ENCODE measurements around the gene SORBS1. TPM values are rescaled to one million over a fixed set of nuclear protein-coding genes. Genes with fewer than 3 reads are reported as not detected.

SORBS1 gene
- total RNA-seq, 1 experiment from 2014 or later: 39.9 TPM

DNA sequence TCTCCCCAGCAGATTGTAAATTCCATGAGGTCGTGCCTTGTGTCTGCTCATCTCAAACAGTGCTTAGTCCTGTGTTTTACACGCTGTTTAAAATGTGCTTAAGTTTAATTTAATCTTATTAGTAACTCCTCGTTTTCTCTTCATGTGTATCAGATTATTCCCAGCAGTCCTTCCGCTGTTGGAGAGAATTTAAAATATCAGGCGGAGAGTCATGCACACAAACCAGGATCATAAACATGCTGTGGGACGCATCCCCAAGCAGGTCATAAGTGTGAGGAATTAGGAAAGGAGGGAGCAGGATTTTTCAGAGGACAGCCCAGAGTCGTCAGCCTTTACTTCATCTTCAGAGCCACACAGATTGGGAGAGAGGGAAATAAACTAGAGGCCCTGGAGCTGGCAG is 4.2 kb upstream of the SORBS1 start (continued):
- no peak for TF ChIP-seq HMGA2 (CRISPR knock-in tag; IDR thresholded peaks at IDR 0.05)
- TF ChIP-seq, protein P1, sequence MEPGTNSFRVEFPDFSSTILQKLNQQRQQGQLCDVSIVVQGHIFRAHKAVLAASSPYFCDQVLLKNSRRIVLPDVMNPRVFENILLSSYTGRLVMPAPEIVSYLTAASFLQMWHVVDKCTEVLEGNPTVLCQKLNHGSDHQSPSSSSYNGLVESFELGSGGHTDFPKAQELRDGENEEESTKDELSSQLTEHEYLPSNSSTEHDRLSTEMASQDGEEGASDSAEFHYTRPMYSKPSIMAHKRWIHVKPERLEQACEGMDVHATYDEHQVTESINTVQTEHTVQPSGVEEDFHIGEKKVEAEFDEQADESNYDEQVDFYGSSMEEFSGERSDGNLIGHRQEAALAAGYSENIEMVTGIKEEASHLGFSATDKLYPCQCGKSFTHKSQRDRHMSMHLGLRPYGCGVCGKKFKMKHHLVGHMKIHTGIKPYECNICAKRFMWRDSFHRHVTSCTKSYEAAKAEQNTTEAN (CRISPR knock-in tag; IDR thresholded peaks at IDR 0.05): no peak

DNA sequence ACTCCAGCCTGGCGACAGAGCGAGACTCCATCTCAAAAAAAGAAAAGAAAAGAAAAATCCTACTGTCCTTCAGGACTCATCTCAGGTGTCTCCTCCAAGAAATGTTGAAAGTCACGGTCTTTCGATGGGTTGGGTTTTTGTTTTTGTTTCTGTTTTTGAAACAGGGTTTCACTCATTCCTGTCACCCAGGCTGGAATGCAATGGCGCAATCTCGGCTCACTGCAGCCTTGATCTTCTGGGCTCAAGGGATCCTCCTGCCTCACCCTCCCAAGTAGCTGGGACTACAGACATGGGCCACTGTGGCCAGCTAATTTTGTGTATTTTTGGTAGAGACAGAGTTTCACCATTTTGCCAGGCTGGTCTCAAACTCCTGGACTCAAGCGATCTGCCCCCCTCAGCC is 3.1 kb upstream of the SORBS1 start:
- TF ChIP-seq SMAD3 (CRISPR knock-in tag; IDR thresholded peaks at IDR 0.05; ENCODE audit: borderline replicate concordance) (no peak), ESRRA (CRISPR knock-in tag; IDR thresholded peaks at IDR 0.05; ENCODE audit: borderline replicate concordance) (no peak), ETV6 (CRISPR knock-in tag; IDR thresholded peaks at IDR 0.05) (no peak), FOXP1 (CRISPR knock-in tag; IDR thresholded peaks at IDR 0.05; ENCODE audit: borderline replicate concordance) (no peak)
- TF ChIP-seq, protein P2, sequence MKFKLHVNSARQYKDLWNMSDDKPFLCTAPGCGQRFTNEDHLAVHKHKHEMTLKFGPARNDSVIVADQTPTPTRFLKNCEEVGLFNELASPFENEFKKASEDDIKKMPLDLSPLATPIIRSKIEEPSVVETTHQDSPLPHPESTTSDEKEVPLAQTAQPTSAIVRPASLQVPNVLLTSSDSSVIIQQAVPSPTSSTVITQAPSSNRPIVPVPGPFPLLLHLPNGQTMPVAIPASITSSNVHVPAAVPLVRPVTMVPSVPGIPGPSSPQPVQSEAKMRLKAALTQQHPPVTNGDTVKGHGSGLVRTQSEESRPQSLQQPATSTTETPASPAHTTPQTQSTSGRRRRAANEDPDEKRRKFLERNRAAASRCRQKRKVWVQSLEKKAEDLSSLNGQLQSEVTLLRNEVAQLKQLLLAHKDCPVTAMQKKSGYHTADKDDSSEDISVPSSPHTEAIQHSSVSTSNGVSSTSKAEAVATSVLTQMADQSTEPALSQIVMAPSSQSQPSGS (CRISPR knock-in tag; IDR thresholded peaks at IDR 0.05; ENCODE audit: borderline replicate concordance, low read depth): no peak
- H3K27me3 Mint-ChIP-seq (ENCODE audit: low read depth): peaks cover 3% of the 10 kb centered on the region
- no peaks in the 10 kb centered on the region for H3K9me3 Mint-ChIP-seq
- ChIA-PET POLR2A (no interaction called here), CTCF (no interaction called here)
- H3K4me1 Mint-ChIP-seq: peaks cover 21% of the 10 kb centered on the region
- H3K4me3 Mint-ChIP-seq: no peak overlapping the region
- DNase-seq (ENCODE audit: low spot score): no peak
- H3K27ac Mint-ChIP-seq: no peak overlapping the region
- ATAC-seq: no peak
- H3K36me3 Mint-ChIP-seq: no peaks in the 10 kb centered on the region

- H3K27ac Mint-ChIP-seq: no peak overlapping the region; the same call in 1 of the 2 replicates
- no peaks in the 10 kb centered on the region for H3K9me3 Mint-ChIP-seq
- ChIA-PET CTCF (interaction anchor here (0.9 to 1.1 kb wide), 2 partner anchors 96 to 187 kb away, joined by 3 to 5 read pairs; no protein-coding TSS in a partner anchor), POLR2A (no interaction called here)
- peaks cover 36% of the 10 kb centered on the region for H3K4me1 Mint-ChIP-seq
- ATAC-seq (no peak), DNase-seq (ENCODE audit: low spot score) (no peak)
- H3K4me3 Mint-ChIP-seq: peak overlapping the region; percentile 64; the same call in 1 of the 2 replicates
- no peaks in the 10 kb centered on the region for H3K36me3 Mint-ChIP-seq
- H3K27me3 Mint-ChIP-seq (ENCODE audit: low read depth): peaks cover 3% of the 10 kb centered on the region; the same call in 1 of the 2 replicates
- no peak for TF ChIP-seq FOXP4 (CRISPR knock-in tag; IDR thresholded peaks at IDR 0.05)
- TF ChIP-seq NFATC4 (CRISPR knock-in tag; IDR thresholded peaks at IDR 0.05): no peak
- TF ChIP-seq OVOL2 (CRISPR knock-in tag; IDR thresholded peaks at IDR 0.05; ENCODE audit: borderline replicate concordance): no peak
- no peak for TF ChIP-seq TCF7 (CRISPR knock-in tag; IDR thresholded peaks at IDR 0.05; ENCODE audit: low read depth)
- TF ChIP-seq, protein P3, sequence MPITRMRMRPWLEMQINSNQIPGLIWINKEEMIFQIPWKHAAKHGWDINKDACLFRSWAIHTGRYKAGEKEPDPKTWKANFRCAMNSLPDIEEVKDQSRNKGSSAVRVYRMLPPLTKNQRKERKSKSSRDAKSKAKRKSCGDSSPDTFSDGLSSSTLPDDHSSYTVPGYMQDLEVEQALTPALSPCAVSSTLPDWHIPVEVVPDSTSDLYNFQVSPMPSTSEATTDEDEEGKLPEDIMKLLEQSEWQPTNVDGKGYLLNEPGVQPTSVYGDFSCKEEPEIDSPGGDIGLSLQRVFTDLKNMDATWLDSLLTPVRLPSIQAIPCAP (CRISPR knock-in tag; IDR thresholded peaks at IDR 0.05): no peak
- no peak for TF ChIP-seq NR1H2 (CRISPR knock-in tag; IDR thresholded peaks at IDR 0.05)
- TF ChIP-seq GRHL2 (CRISPR knock-in tag; IDR thresholded peaks at IDR 0.05; ENCODE audit: insufficient replicate concordance, severe bottlenecking): no peak
- TF ChIP-seq, protein P4, sequence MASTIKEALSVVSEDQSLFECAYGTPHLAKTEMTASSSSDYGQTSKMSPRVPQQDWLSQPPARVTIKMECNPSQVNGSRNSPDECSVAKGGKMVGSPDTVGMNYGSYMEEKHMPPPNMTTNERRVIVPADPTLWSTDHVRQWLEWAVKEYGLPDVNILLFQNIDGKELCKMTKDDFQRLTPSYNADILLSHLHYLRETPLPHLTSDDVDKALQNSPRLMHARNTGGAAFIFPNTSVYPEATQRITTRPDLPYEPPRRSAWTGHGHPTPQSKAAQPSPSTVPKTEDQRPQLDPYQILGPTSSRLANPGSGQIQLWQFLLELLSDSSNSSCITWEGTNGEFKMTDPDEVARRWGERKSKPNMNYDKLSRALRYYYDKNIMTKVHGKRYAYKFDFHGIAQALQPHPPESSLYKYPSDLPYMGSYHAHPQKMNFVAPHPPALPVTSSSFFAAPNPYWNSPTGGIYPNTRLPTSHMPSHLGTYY (CRISPR knock-in tag; IDR thresholded peaks at IDR 0.05): no peak
These were observed 1.3 kb upstream of the SORBS1 start for GRCh38 chr10:95562341-95562965.

All from WTC11 (cell line).